ENCODE results near the gene MBD1.
"Not testable (repeated sequence)": the region's sequence is repeated elsewhere in the genome, so short reads cannot be mapped to it uniquely, and the experiment has no call there.

The MBD1 gene

GRCh38 chr18:50273203-50274043 is 7.9 kb downstream of the MBD1 start:
- no peak for DNase-seq (ENCODE audit: low spot score)

GRCh38 chr18:50272568-50272967 is 8.8 kb downstream of the MBD1 start:
- no peak for DNase-seq (ENCODE audit: low spot score)

GRCh38 chr18:50268022-50268747 is 13.1 kb downstream of the MBD1 start:
- DNase-seq (ENCODE audit: low spot score): peak; percentile 82

GRCh38 chr18:50266248-50266704 is 15.0 kb downstream of the MBD1 start, which contains the start of gene CFAP53:
TSS of gene CFAP53 (minus strand) at chr18:50266495. CDS start at chr18:50266404, 91 bp downstream.
- DNase-seq (ENCODE audit: low spot score): peak; percentile 84

- DNase-seq (ENCODE audit: low spot score): no peak
Observed at GRCh38 chr18:50262977-50263376, 18.3 kb downstream of the MBD1 start.

- no peak for DNase-seq (ENCODE audit: low spot score)
Observed at GRCh38 chr18:50250935-50251334, 30.4 kb downstream of the MBD1 start.

- no peak for DNase-seq (ENCODE audit: low spot score)
Observed at GRCh38 chr18:50249576-50249975, 31.7 kb downstream of the MBD1 start.

GRCh38 chr18:50247561-50247960 is 33.8 kb downstream of the MBD1 start:
- no peak for DNase-seq (ENCODE audit: low spot score)

GRCh38 chr18:50241768-50242167 is 39.6 kb downstream of the MBD1 start:
- DNase-seq (ENCODE audit: low spot score): not testable (repeated sequence)

GRCh38 chr18:50240080-50240563 is 41.2 kb downstream of the MBD1 start:
- DNase-seq (ENCODE audit: low spot score): peak; percentile 5

GRCh38 chr18:50232419-50232818 is 48.9 kb downstream of the MBD1 start:
- no peak for DNase-seq (ENCODE audit: low spot score)

GRCh38 chr18:50231621-50232020 is 49.7 kb downstream of the MBD1 start:
- DNase-seq (ENCODE audit: low spot score): no peak

GRCh38 chr18:50220249-50220648 is 61.1 kb downstream of the MBD1 start:
- not testable (repeated sequence) for DNase-seq (ENCODE audit: low spot score)
